ENCODE data around the gene SIRPG.
"Not testable (repeated sequence)": the region's sequence is repeated elsewhere in the genome, so short reads cannot be mapped to it uniquely, and the experiment has no call there.

Gene SIRPG

GRCh38 chr20:1671891-1672669 is 14.5 kb upstream of the SIRPG start:
- DNase-seq: no peak

GRCh38 chr20:1669304-1669703 is 11.7 kb upstream of the SIRPG start:
- DNase-seq: no peak

- no peak for DNase-seq
These were observed 10.0 kb upstream of the SIRPG start for GRCh38 chr20:1667502-1668085.

GRCh38 chr20:1666802-1667201 is 9.2 kb upstream of the SIRPG start:
- no peak for DNase-seq

- DNase-seq: no peak
These were observed 7.8 kb upstream of the SIRPG start for GRCh38 chr20:1665345-1665744.

GRCh38 chr20:1664911-1665310 is 7.3 kb upstream of the SIRPG start:
- no peak for DNase-seq

GRCh38 chr20:1663917-1664316 is 6.3 kb upstream of the SIRPG start:
- DNase-seq: no peak

GRCh38 chr20:1661542-1662299 is 4.1 kb upstream of the SIRPG start:
- no peak for DNase-seq

- no peak for DNase-seq
These were observed 2.7 kb upstream of the SIRPG start for GRCh38 chr20:1660246-1660645.

- no peak for DNase-seq
These were observed 735 bp downstream of the SIRPG start for GRCh38 chr20:1656844-1657243.

- no peak for DNase-seq
These were observed 2.6 kb downstream of the SIRPG start for GRCh38 chr20:1654996-1655395.

GRCh38 chr20:1652960-1653359 is 4.6 kb downstream of the SIRPG start:
- DNase-seq: no peak

- DNase-seq: no peak
These were observed 5.5 kb downstream of the SIRPG start for GRCh38 chr20:1652104-1652503.

GRCh38 chr20:1651268-1652058 is 6.1 kb downstream of the SIRPG start:
- DNase-seq: no peak

GRCh38 chr20:1648101-1648500 is 9.5 kb downstream of the SIRPG start:
- DNase-seq: no peak

GRCh38 chr20:1646975-1647431 is 10.6 kb downstream of the SIRPG start:
- no peak for DNase-seq

- DNase-seq: no peak
These were observed 13.2 kb downstream of the SIRPG start for GRCh38 chr20:1644101-1644962.

- DNase-seq: not testable (repeated sequence)
These were observed 18.9 kb downstream of the SIRPG start for GRCh38 chr20:1638643-1639042.

GRCh38 chr20:1637755-1638154 is 19.8 kb downstream of the SIRPG start:
- no peak for DNase-seq

- no peak for DNase-seq
These were observed 20.4 kb downstream of the SIRPG start for GRCh38 chr20:1637226-1637625.

- no peak for DNase-seq
These were observed 21.0 kb downstream of the SIRPG start for GRCh38 chr20:1636621-1637020.

Data from DMS 273 treated with DMSO at 0.1 percent for 48 hours (cell line).